A673 (cell line): ENCODE data around the gene IP6K1. TPM values are rescaled to one million over a fixed set of nuclear protein-coding genes. Genes with fewer than 3 reads are reported as not detected.

ENCODE experiments used
- BruUV-seq: library from RNA; stranded (reverse); fragments of 400-500 nt; replicated peaks from 2 replicates; lab custom pipeline; 2021; lab: Mats Ljungman, UMichigan
- CTCF ChIA-PET: fragments of 300-600 bp; sonication (Branson Sonifier 250); formaldehyde crosslinking; loops from one replicate; lab custom pipeline; 2022; ENCODE audit warnings: antibody characterized with exemption; lab: Charles Lee
- POLR2A ChIA-PET: fragments of 300-600 bp; sonication (Branson Sonifier 250); formaldehyde crosslinking; loops from one replicate; lab custom pipeline; 2022; ENCODE audit warnings: antibody characterized with exemption; ENCODE audit not compliant: low non-redundant PET; lab: Charles Lee
- DNase-seq: peaks from one replicate; pipeline ENCODE4 v3.0.0-alpha.2; 2015; ENCODE audit warnings: low spot score
- H3K27ac ChIP-seq: fragments of 200-600 bp; sonication (generic); 2 replicates; pipeline ENCODE4 v1.5.1; 2016; ENCODE audit warnings: mixed run types, low read depth, mild to moderate bottlenecking, mixed read lengths, antibody characterized with exemption, low read length; ENCODE audit not compliant: poor library complexity, severe bottlenecking
- H3K27me3 ChIP-seq: fragments of 200-600 bp; sonication (generic); replicated peaks from 2 replicates; pipeline ENCODE4 v1.6.1; 2017; ENCODE audit warnings: mixed run types, low read depth, mild to moderate bottlenecking, mixed read lengths, antibody characterized with exemption, low read length; ENCODE audit not compliant: insufficient read depth, poor library complexity
- H3K36me3 ChIP-seq: fragments of 200-600 bp; sonication (generic); 2 replicates; pipeline ENCODE4 v1.6.1; 2016; ENCODE audit warnings: mixed run types, mild to moderate bottlenecking, mixed read lengths, antibody characterized with exemption, low read length; ENCODE audit not compliant: insufficient read depth, poor library complexity, severe bottlenecking
- H3K4me1 ChIP-seq: fragments of 200-600 bp; sonication (generic); 2 replicates; pipeline ENCODE4 v1.6.1; 2017; ENCODE audit warnings: mixed run types, mild to moderate bottlenecking, mixed read lengths, antibody characterized with exemption, low read length; ENCODE audit not compliant: insufficient read depth, poor library complexity, severe bottlenecking
- H3K4me3 ChIP-seq: fragments of 200-600 bp; sonication (generic); 2 replicates; pipeline ENCODE4 v1.5.1; 2016; ENCODE audit warnings: low read depth, mixed run types, mild to moderate bottlenecking, mixed read lengths, low read length; ENCODE audit not compliant: poor library complexity, severe bottlenecking
- H3K9me3 ChIP-seq: fragments of 200-600 bp; sonication (generic); 2 replicates; pipeline ENCODE4 v1.6.1; 2016; ENCODE audit warnings: mixed run types, low read depth, mild to moderate bottlenecking, mixed read lengths, antibody characterized with exemption, low read length; ENCODE audit not compliant: poor library complexity, severe bottlenecking
- EZH2 ChIP-seq: fragments of 200-600 bp; sonication (generic); IDR thresholded peaks from 2 replicates; pipeline ENCODE4 v1.6.1; 2017; ENCODE audit warnings: borderline replicate concordance, low read depth, mild to moderate bottlenecking, mixed read lengths, antibody characterized with exemption, low read length; ENCODE audit not compliant: poor library complexity, severe bottlenecking
- intact Hi-C: fragments of 100-400 bp; cut with micrococcal nuclease; formaldehyde crosslinking; loops from one replicate; pipeline ENCODE4 v1.10.0; 2022; ENCODE audit not compliant: unreplicated experiment
- total RNA-seq: library from RNA; stranded (reverse); gene quantifications from 2 replicates; pipeline ENCODE4 v1.2.3, GENCODE V29; 2021
- TF ChIP-seq, protein P1 (sequence below): fragments of 300-800, 200-600 bp; sonication (generic); conservative IDR thresholded peaks from 2 replicates; pipeline ENCODE4 v1.5.1; 2017; ENCODE audit warnings: low read depth, mild to moderate bottlenecking, antibody characterized with exemption, low read length, moderate library complexity, mixed read lengths

The IP6K1 gene
- total RNA-seq, 1 experiment from 2014 or later: 29.0 TPM

DNA sequence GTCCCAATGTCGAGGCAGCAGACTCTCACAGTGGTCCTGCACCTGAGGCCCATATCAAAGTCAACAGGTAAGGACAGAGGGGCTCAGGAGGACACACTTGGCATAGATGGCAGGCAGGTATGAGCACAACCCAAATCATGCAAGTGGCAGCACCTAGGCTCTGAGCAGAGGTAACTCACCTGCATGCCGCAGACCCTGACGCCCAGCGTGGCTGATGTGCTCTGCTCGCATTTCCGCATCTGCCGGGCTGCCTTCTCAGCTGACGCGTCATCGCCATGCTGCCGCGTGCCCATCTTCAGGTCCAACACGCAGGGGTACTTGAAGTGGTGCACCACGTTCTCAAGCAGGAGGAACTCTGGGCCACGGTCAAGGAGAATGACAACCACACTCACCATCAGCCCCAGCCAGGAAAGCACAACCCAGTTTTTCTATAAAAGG lies 58.4 kb downstream of the IP6K1 start:
- no peaks in the 10 kb centered on the region for H3K9me3 ChIP-seq
- H3K27ac ChIP-seq: no peak overlapping the region
- POLR2A ChIA-PET: no interaction called here
- no peak for DNase-seq
- H3K4me1 ChIP-seq: no peaks in the 10 kb centered on the region
- BruUV-seq: no TSS peak
- TF ChIP-seq, protein P1, sequence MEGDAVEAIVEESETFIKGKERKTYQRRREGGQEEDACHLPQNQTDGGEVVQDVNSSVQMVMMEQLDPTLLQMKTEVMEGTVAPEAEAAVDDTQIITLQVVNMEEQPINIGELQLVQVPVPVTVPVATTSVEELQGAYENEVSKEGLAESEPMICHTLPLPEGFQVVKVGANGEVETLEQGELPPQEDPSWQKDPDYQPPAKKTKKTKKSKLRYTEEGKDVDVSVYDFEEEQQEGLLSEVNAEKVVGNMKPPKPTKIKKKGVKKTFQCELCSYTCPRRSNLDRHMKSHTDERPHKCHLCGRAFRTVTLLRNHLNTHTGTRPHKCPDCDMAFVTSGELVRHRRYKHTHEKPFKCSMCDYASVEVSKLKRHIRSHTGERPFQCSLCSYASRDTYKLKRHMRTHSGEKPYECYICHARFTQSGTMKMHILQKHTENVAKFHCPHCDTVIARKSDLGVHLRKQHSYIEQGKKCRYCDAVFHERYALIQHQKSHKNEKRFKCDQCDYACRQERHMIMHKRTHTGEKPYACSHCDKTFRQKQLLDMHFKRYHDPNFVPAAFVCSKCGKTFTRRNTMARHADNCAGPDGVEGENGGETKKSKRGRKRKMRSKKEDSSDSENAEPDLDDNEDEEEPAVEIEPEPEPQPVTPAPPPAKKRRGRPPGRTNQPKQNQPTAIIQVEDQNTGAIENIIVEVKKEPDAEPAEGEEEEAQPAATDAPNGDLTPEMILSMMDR: no peak
- TF ChIP-seq EZH2: no peak
- H3K4me3 ChIP-seq: no peak overlapping the region
- no peaks in the 10 kb centered on the region for H3K27me3 ChIP-seq
- CTCF ChIA-PET: no interaction called here
- intact Hi-C loops: loop anchor here (10.0 kb wide), 1 partner anchor 117 kb away; no protein-coding TSS in a partner anchor
- H3K36me3 ChIP-seq: no peaks in the 10 kb centered on the region

DNA sequence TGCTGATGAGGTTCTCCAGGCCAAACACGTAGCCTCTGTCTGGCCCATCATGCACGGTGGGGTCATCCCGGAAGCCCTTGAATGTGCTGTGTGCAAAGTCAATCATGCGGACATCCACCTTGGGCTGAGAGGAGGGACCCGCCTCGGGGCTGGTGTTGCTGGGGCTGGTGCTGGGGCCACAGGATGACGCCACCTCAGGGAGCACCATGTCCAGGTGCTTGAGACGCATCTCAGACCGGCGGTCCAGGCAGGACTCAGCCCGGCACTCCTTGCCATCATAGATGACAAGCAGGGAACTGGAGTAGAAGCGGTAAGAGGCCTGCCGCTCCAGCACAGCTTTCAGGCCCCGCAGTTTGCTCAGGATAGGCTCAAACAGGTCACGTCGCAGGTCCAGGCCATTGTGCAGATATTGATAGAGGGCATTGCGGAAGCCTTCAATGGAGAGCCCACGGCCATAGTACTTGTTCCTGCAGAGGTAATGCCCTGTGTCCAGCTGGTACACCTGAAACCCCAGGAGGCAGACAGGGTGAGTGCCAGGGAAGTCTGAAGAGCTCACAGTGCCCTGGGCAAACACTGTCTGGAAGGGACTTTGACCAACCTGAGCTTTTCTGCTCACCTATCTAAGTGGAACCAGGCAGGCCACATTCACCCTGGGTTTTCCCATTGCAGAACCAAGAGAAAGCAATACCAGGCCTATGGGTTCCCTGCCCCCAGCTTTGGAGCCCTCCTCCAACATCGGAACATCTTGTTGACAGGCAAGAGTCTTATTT lies 59.0 kb downstream of the IP6K1 start:
- TF ChIP-seq EZH2: no peak
- TF ChIP-seq, protein P1: no peak
- Histone ChIP-seq H3K4me1 (no peaks in the 10 kb centered on the region), H3K4me3 (no peak overlapping the region), H3K27ac (no peak overlapping the region), H3K27me3 (no peaks in the 10 kb centered on the region), H3K9me3 (no peaks in the 10 kb centered on the region), H3K36me3 (no peaks in the 10 kb centered on the region)
- intact Hi-C loops: loop anchor here (10.0 kb wide), 1 partner anchor 117 kb away; no protein-coding TSS in a partner anchor
- CTCF ChIA-PET: no interaction called here
- POLR2A ChIA-PET: no interaction called here
- BruUV-seq: no TSS peak
- no peak for DNase-seq

DNA sequence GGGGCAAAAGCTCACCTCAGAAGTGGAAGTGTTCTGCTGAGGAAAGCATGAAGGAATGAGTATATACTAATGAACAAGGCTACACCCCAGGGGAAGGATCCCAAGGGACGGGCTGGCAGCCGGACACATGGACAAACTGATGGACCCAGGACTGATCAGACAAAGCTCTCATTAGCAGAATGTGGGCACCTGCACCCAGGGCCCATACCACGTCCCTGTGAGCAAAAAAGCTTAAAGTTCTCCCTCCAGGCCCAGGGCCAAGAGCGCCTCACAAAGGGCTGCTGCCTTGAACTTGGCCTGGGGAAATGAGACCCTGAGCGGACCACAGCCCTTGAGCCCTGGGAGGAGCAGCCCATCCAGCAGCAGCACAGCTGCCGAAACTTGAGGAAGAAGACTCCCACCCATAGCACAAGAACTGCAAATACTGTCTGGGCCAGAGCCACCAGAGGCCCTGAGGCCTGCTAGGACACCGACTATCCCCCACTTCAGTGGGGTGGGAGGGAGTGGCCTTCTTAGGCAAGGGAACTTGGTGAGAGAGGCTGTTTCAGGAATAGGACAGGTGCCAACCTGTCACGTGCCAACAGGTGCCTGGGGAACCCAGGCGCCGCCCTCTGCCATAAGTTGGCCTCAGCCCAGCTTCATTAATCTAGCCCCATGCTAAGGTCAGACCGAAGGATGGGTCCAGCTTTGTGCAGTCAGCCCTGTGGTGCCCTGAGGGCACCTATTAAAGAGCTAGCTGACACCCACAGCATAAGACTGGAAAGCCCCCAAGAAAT lies 60.2 kb downstream of the IP6K1 start:
- DNase-seq: no peak
- CTCF ChIA-PET: no interaction called here
- Histone ChIP-seq H3K4me3 (no peak overlapping the region), H3K4me1 (no peaks in the 10 kb centered on the region), H3K27ac (no peak overlapping the region), H3K36me3 (no peaks in the 10 kb centered on the region), H3K9me3 (no peaks in the 10 kb centered on the region), H3K27me3 (no peaks in the 10 kb centered on the region)
- BruUV-seq: no TSS peak
- POLR2A ChIA-PET: no interaction called here
- intact Hi-C loops: loop anchor here (10.0 kb wide), 1 partner anchor 119 kb away; no protein-coding TSS in a partner anchor
- TF ChIP-seq, protein P1: no peak
- no peak for TF ChIP-seq EZH2
